ENCODE results near the gene NUMA1. TPM values are rescaled to one million over a fixed set of nuclear protein-coding genes. Genes with fewer than 3 reads are reported as not detected.

Gene NUMA1
- total and polyA plus RNA-seq, 2 of the 13 experiments (the other 11 are each of a cell fraction or from before 2014, with no cell fraction given) = 57.3 to 60.2 TPM

- TF ChIP-seq ZNF574 (CRISPR knock-in tag; IDR thresholded peaks at IDR 0.05) (no peak), KLF6 (CRISPR knock-in tag; IDR thresholded peaks at IDR 0.05) (no peak)
Measured at GRCh38 chr11:71987521-71987920, 92.8 kb downstream of the NUMA1 start (continued).

- WGBS (ENCODE audit: low lambda C conversion rate) = 100% methylated on average over 2 of the region's 2 CpGs
- intact Hi-C loops (cut with micrococcal nuclease; ENCODE audit: unreplicated experiment) = no loop called here
- Histone ChIP-seq H3K4me2 (ENCODE audit: low read depth, low read length) (no peak overlapping the region), H3K79me2 (ENCODE audit: insufficient read depth, low read length) (no peaks in the 10 kb centered on the region), H3K4me1 (ENCODE audit: insufficient read depth, low read length) (no peaks in the 10 kb centered on the region), H3K27ac (ENCODE audit: extremely low read length, insufficient read depth, low read length) (no peak overlapping the region), H3K9ac (ENCODE audit: insufficient read depth, low read depth, low read length) (no peak overlapping the region), H2AFZ (ENCODE audit: low read length) (no peak overlapping the region), H3K4me3 (replicated peaks in 1 of 3; ENCODE audit: insufficient read depth in 1 of 3, low read depth in 2 of 3, low read length in 3 of 3) (no peak overlapping the region), H3K27me3 (ENCODE audit: control insufficient read depth in 1 of 2, insufficient read depth in 2 of 2, low read length in 2 of 2) (no peaks in the 10 kb centered on the region), H3K9me3 (ENCODE audit: low read length) (no peaks in the 10 kb centered on the region), H3K36me3 (replicated peaks in 1 of 2; ENCODE audit: control insufficient read depth in 1 of 2, insufficient read depth in 2 of 2, low read length in 2 of 2) (peaks cover 19 to 47% of the 10 kb centered on the region in 2 experiments), H4K20me1 (ENCODE audit: insufficient read depth, low read length) (no peaks in the 10 kb centered on the region)
- POLR2A ChIA-PET = no interaction called here
- no peak for DNase-seq (ENCODE audit: low spot score)
- no peak for TF ChIP-seq FIP1L1 (IDR thresholded peaks at IDR 0.05; ENCODE audit: borderline replicate concordance, insufficient read depth, low read depth, low read length)
- no peak for TF ChIP-seq ZNF430 (CRISPR knock-in tag; IDR thresholded peaks at IDR 0.05)
- no peak for TF ChIP-seq CBX2 (IDR thresholded peaks at IDR 0.05; ENCODE audit: low read depth, low read length)
- no peak for TF ChIP-seq CBX2 (CRISPR knock-in tag; IDR thresholded peaks at IDR 0.05; ENCODE audit: low read depth)
- no peak for TF ChIP-seq POGZ (CRISPR knock-in tag; IDR thresholded peaks at IDR 0.05)
- TF ChIP-seq CHD4 (IDR thresholded peaks at IDR 0.05; ENCODE audit: borderline replicate concordance, low read length) = no peak
- no peak for TF ChIP-seq SRF (IDR thresholded peaks at IDR 0.05; ENCODE audit: low read depth, low read length)
- TF ChIP-seq ETS1 (CRISPR knock-in tag; IDR thresholded peaks at IDR 0.05) = no peak
- TF ChIP-seq ZNF703 (CRISPR knock-in tag; IDR thresholded peaks at IDR 0.05; ENCODE audit: borderline replicate concordance) = no peak
- TF ChIP-seq ZBTB37 (CRISPR knock-in tag; IDR thresholded peaks at IDR 0.05) = no peak
- TF ChIP-seq ZNF296 (CRISPR knock-in tag; conservative IDR thresholded peaks at IDR 0.05) = no peak
- CTCF ChIA-PET (ENCODE audit: low intra/inter-chr PET ratio, low total read pairs) = no interaction called here
- no peak for FAIRE-seq
- no peak for ATAC-seq
- BruUV-seq (replicated peaks) = no TSS peak
- in situ Hi-C loops (cut with HindIII; ENCODE audit: extremely low pct_ligation_motif_present, low pct_unique_long_range_greater_than_20kb) = no loop called here
Measured at GRCh38 chr11:71986131-71986530, 94.2 kb downstream of the NUMA1 start.
